Lung (tissue), 12 donors: ENCODE data around the gene DYNC2LI1. TPM values are rescaled to one million over a fixed set of nuclear protein-coding genes. Genes with fewer than 3 reads are reported as not detected.

Source experiments
- ATAC-seq: fragments of 200-7000 bp; cut with Tn5 transposase; one replicate; pipeline ENCODE4 v1.9.1; 2020; ENCODE audit warnings: moderate number of reproducible peaks; ENCODE audit not compliant: insufficient read depth, low FRiP score
- DNase-seq, 3 donors: peaks; one replicate each; pipeline ENCODE4 v3.0.0-alpha.2; 2013 to 2017
- H3K27ac ChIP-seq, 2 donors: one replicate each; pipeline ENCODE4 v1.5.1; 2013; ENCODE audit warnings: mild to moderate bottlenecking in 2 of 2, moderate library complexity in 2 of 2, control low read depth in 1 of 2, inconsistent platforms in 1 of 2, low read depth in 1 of 2, low read length in 1 of 2
- H3K27me3 ChIP-seq, 3 donors: one replicate each; pipeline ENCODE4 v1.5.1; 2013; ENCODE audit warnings: low read length in 2 of 3; ENCODE audit not compliant: control insufficient read depth in 3 of 3, insufficient read depth in 3 of 3
- H3K36me3 ChIP-seq, 4 donors: one replicate each; pipeline ENCODE4 v1.5.1; 2013; ENCODE audit warnings: low read length in 4 of 4, mild to moderate bottlenecking in 1 of 4, moderate library complexity in 1 of 4; ENCODE audit not compliant: control insufficient read depth in 4 of 4, insufficient read depth in 4 of 4
- H3K4me1 ChIP-seq, 5 donors: one replicate each; pipeline ENCODE4 v1.5.1; 2013; ENCODE audit warnings: low read length in 5 of 5, mild to moderate bottlenecking in 2 of 5, moderate library complexity in 1 of 5; ENCODE audit not compliant: control insufficient read depth in 5 of 5, insufficient read depth in 5 of 5
- H3K4me3 ChIP-seq: one replicate; pipeline ENCODE4 v1.5.1; 2013; ENCODE audit warnings: mild to moderate bottlenecking, control low read depth, moderate library complexity
- H3K9ac ChIP-seq, 2 donors: one replicate each; pipeline ENCODE4 v1.5.1; 2013; ENCODE audit warnings: low read length in 2 of 2, control low read depth in 1 of 2; ENCODE audit not compliant: insufficient read depth in 1 of 2
- H3K9me3 ChIP-seq, 4 donors: one replicate each; pipeline ENCODE4 v1.5.1; 2013; ENCODE audit warnings: low read length in 3 of 4, mild to moderate bottlenecking in 1 of 4, moderate library complexity in 1 of 4; ENCODE audit not compliant: control insufficient read depth in 4 of 4, insufficient read depth in 3 of 4
- WGBS, 2 donors: extraction: QIAGEN DNeasy Blood & Tissue Kit; methylation state at CpG; one replicate each; pipeline ENCODE4 v1.1.7; 2013; 5-methylcytosine and 5-hydroxymethylcytosine counted together
- polyA plus RNA-seq, 2 donors: library from polyadenylated mRNA; stranded (reverse); fragments of 200-250 nt; gene quantifications; one replicate each; pipeline ENCODE4 v1.2.1, GENCODE V29; 2013
- total RNA-seq, 2 donors: library from RNA; depleted of rRNA in 1 of 2; stranded (reverse); fragments of >200 nt in 1 of 2; gene quantifications; one replicate each; pipeline ENCODE4 v1.2.1, GENCODE V29; 2014 to 2021
- TF ChIP-seq, protein P1 (sequence below): IDR thresholded peaks from 2 replicates; pipeline ENCODE4 v1.5.1; 2012; ENCODE audit warnings: mild to moderate bottlenecking; ENCODE audit errors: control extremely low read depth, extremely low read depth
- donor health status: control.
- donor health status: control.
- donor health status: Bipolar disorder and iron deficiency.
- donor health status: healthy.
- donor health status: DM: yes; HTN: yes; CAD: no.

The DYNC2LI1 gene
- total and polyA plus RNA-seq, 4 donors, result 15.4 to 99.7 (median 24.9) TPM

DNA sequence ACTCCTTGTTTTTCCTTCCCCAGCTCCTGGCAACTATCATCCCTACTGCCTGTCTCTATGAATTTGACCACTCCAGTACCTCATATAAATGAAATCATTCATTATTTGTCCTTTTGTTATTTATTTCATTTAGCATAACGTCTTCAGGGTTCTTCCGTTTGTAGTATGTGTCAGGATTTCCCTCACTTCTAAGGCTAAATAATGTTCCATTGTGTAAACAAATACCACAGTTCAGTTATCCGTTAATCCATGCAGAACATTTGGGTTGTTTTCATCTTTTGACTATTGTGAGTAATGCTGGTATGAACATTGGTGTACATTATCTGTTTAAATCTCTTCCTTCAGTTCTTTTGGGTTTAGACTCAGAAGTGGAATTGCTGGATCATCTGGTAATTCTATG lies 18.8 kb downstream of the DYNC2LI1 start:
- Histone ChIP-seq H3K27me3 (no peaks in the 10 kb centered on the region), H3K4me1 (peaks cover 0 to 61% (median 0%) of the 10 kb centered on the region in 5 donors), H3K9me3 (no peaks in the 10 kb centered on the region), H3K4me3 (no peak overlapping the region), H3K9ac (peak overlapping the region in 1 of 2 donors; percentile 52), H3K27ac (no peak overlapping the region), H3K36me3 (peaks cover 1 to 34% (median 14%) of the 10 kb centered on the region in 4 donors)
- ATAC-seq (no peak), DNase-seq (peak in 1 of 3 donors; percentile 29)
- TF ChIP-seq, protein P1, sequence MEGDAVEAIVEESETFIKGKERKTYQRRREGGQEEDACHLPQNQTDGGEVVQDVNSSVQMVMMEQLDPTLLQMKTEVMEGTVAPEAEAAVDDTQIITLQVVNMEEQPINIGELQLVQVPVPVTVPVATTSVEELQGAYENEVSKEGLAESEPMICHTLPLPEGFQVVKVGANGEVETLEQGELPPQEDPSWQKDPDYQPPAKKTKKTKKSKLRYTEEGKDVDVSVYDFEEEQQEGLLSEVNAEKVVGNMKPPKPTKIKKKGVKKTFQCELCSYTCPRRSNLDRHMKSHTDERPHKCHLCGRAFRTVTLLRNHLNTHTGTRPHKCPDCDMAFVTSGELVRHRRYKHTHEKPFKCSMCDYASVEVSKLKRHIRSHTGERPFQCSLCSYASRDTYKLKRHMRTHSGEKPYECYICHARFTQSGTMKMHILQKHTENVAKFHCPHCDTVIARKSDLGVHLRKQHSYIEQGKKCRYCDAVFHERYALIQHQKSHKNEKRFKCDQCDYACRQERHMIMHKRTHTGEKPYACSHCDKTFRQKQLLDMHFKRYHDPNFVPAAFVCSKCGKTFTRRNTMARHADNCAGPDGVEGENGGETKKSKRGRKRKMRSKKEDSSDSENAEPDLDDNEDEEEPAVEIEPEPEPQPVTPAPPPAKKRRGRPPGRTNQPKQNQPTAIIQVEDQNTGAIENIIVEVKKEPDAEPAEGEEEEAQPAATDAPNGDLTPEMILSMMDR, result no peak
- WGBS, 2 donors, result 76 to 81% methylated on average over 3 of the region's 3 CpGs

DNA sequence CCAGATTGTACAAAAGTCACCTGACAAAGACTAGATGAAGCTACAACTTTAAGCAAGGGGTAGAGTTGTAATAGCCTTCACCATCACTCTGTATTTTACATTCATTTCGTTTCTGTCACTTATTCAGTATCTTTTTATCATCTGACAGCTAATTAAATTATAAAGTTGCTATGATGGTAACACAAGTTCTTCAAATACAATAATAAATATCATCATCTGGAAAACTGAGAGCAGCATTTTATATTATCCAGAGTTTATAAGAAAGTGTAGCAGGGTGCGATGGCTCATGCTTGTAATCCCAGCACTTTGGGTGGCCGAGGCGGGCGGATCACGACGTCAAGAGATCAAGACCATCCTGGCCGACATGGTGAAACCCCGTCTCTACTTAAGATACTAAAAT lies 21.1 kb downstream of the DYNC2LI1 start:
- WGBS, 2 donors, result 78 to 89% methylated on average over 9 of the region's 9 CpGs
- no peaks in the 10 kb centered on the region for H3K27me3 ChIP-seq
- ATAC-seq, result no peak
- H3K27ac ChIP-seq, result no peak overlapping the region
- peaks cover 0 to 39% (median 0%) of the 10 kb centered on the region in 5 donors for H3K4me1 ChIP-seq
- peaks cover 2 to 36% (median 8%) of the 10 kb centered on the region in 4 donors for H3K36me3 ChIP-seq
- no peak overlapping the region for H3K4me3 ChIP-seq
- peak in 2 of 3 donors; percentile 56 to 67 for DNase-seq
- H3K9ac ChIP-seq, result no peak overlapping the region
- TF ChIP-seq, protein P1, result no peak
- no peaks in the 10 kb centered on the region for H3K9me3 ChIP-seq

DNA sequence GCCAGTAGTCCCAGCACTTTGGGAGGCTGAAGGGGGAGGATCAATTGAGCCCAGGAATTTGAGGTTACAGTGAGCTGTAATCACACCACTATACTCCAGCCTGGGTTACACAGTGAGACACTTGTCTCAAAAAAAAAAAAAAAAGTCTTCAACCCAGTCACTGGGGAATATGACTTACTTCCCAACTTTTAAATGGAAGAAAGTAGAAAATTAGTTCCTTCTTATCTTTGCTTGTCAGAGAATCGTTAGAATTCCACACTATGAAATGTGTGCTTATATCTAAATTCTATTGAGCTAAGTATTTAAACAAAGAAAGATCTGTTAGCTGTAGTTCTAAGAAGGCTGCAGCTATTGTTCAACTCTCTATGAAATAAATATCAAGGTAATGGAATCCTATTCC lies 22.4 kb downstream of the DYNC2LI1 start:
- DNase-seq (no peak), ATAC-seq (no peak)
- no peaks in the 10 kb centered on the region for H3K27me3 ChIP-seq
- H3K4me3 ChIP-seq, result no peak overlapping the region
- no peak overlapping the region for H3K9ac ChIP-seq
- TF ChIP-seq, protein P1, result no peak
- peaks cover 2 to 38% (median 8%) of the 10 kb centered on the region in 4 donors for H3K36me3 ChIP-seq
- peaks cover 0 to 29% (median 0%) of the 10 kb centered on the region in 5 donors for H3K4me1 ChIP-seq
- WGBS, 2 donors, result 70 to 92% methylated on average over 1 of the region's 1 CpG
- H3K9me3 ChIP-seq, result no peaks in the 10 kb centered on the region
- no peak overlapping the region for H3K27ac ChIP-seq

DNA sequence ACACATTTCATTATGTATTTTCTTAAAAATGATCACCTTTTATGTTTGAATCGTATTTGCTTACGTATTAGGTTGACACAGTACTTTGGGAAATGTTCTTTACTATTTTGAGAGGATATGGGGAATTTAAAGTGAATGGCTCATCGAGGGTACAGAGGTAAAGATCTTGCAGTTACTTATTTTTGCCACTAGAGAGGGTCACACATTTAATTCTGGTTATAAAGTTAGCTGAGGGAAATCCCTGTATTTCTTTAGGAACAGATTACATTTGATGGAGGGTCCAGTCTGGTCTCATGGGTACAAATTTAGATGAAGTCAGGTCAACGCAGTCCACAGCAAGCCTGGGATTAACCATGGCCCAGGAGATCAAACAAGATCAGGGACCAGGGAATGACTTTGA lies 24.5 kb downstream of the DYNC2LI1 start:
- no peak for DNase-seq
- Histone ChIP-seq H3K9me3 (no peaks in the 10 kb centered on the region), H3K27ac (no peak overlapping the region), H3K27me3 (no peaks in the 10 kb centered on the region), H3K9ac (no peak overlapping the region), H3K36me3 (peaks cover 2 to 37% (median 10%) of the 10 kb centered on the region in 4 donors), H3K4me1 (peaks cover 0 to 26% (median 0%) of the 10 kb centered on the region in 5 donors), H3K4me3 (no peak overlapping the region)
- TF ChIP-seq, protein P1, result no peak
- WGBS, 2 donors, result 80% methylated on average over 4 of the region's 4 CpGs
- ATAC-seq, result no peak
